ENCODE results near the gene SLC16A7.
A peak's percentile ranks its signal among the peaks of the same experiment; 100 is the strongest.

The SLC16A7 gene, protein sequence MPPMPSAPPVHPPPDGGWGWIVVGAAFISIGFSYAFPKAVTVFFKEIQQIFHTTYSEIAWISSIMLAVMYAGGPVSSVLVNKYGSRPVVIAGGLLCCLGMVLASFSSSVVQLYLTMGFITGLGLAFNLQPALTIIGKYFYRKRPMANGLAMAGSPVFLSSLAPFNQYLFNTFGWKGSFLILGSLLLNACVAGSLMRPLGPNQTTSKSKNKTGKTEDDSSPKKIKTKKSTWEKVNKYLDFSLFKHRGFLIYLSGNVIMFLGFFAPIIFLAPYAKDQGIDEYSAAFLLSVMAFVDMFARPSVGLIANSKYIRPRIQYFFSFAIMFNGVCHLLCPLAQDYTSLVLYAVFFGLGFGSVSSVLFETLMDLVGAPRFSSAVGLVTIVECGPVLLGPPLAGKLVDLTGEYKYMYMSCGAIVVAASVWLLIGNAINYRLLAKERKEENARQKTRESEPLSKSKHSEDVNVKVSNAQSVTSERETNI

DNA sequence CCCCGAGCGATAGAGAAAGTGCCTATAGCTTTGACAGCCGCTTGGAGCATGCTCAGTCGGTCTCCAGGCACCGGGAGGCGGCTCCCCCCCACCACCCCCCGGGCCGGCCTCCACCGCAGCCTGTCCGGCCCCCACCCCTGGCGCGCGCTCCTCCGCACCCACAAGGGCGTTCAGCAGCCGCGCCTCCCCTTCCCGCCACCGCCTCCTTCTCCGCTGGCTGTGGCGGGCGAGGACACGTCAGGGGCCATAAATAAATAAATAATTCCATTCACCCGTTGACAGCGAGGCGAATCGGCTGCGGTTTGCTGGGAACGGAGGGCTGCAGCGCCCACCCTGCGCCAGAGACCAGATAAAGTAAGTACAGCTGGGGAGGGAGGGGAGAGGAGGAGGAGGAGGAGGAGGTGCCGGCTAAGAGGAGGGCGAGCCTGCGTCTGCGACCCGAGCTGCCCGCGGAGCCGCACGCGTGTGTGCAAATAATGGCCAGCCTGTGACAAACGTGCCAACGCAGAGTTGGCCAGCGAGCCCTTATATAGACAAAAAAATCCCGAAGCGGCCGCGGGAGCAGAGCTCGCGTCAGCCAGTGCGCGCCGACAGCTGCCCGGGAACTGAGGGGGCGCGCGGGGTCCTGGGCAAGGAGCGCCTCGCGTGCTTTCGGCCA, at the start of gene SLC16A7:
SLC16A7 (plus strand) TSS at position 147 of the 658 bp plus-strand sequence. CDS start 108,773 bp downstream, outside the sequence.
- Histone ChIP-seq H3K9me3 (ENCODE audit: low read length) (no peaks in the 10 kb centered on the region), H3K4me3 (ENCODE audit: low read length) (peak within 1 kb of the TSS; percentile 62), H3K27me3 (ENCODE audit: insufficient read depth, low read length) (peaks cover 2% of the 10 kb centered on the region), H3K4me1 (ENCODE audit: insufficient read depth, low read length) (peaks cover 8% of the 10 kb centered on the region), H3K36me3 (ENCODE audit: insufficient read depth, low read length) (no peaks in the 10 kb centered on the region), H2AFZ (ENCODE audit: low read depth, low read length) (peak within 1 kb of the TSS; percentile 71)

DNA sequence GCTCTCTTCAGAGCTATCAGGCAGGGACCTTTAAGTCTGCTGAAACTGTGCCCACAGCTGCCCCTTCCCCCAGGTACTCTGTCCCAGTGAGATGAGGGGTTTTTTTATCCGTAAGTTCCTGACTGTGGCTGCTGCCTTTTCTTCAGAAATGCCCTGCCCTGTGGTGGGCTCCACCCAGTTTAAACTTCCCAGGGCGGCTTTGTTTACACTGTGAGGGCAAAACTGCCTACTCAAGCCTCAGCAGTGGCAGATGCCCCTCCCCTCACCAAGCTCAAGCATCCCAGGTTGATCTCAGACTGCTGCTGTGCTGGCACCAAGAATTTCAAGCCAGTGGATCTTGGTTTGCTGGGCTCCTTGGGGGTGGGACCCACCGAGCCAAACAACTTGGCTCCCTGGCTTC, 46.9 kb upstream of the SLC16A7 start:
- Histone ChIP-seq H3K27me3 (ENCODE audit: insufficient read depth, low read length) (no peaks in the 10 kb centered on the region), H3K4me1 (ENCODE audit: insufficient read depth, low read length) (no peaks in the 10 kb centered on the region), H3K4me3 (ENCODE audit: low read length) (no peak overlapping the region), H3K36me3 (ENCODE audit: insufficient read depth, low read length) (no peaks in the 10 kb centered on the region), H3K9me3 (ENCODE audit: low read length) (no peaks in the 10 kb centered on the region), H2AFZ (ENCODE audit: low read depth, low read length) (no peak overlapping the region)

DNA sequence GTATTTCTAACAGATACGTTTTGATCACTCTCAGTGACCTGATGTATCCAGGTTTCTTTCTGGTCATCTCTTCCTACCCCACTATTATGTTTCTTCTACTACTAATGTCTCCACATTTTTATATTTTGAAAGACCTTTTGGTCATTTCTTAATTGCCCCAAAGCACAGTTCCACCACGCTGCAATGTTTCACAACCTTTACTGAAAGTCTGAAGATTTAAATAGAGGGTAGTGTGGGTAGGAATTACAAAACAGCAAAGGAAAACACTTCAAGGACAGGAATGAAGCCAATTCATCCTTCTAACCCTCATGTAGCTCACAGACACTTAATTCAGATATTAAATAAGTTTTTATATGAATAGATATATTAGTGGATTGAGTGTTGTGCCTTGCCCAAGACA, 36.1 kb upstream of the SLC16A7 start:
- no peaks in the 10 kb centered on the region for H3K27me3 ChIP-seq (ENCODE audit: insufficient read depth, low read length)
- no peak overlapping the region for H2AFZ ChIP-seq (ENCODE audit: low read depth, low read length)
- no peaks in the 10 kb centered on the region for H3K9me3 ChIP-seq (ENCODE audit: low read length)
- H3K4me1 ChIP-seq (ENCODE audit: insufficient read depth, low read length): no peaks in the 10 kb centered on the region
- no peak overlapping the region for H3K4me3 ChIP-seq (ENCODE audit: low read length)
- H3K36me3 ChIP-seq (ENCODE audit: insufficient read depth, low read length): no peaks in the 10 kb centered on the region

DNA sequence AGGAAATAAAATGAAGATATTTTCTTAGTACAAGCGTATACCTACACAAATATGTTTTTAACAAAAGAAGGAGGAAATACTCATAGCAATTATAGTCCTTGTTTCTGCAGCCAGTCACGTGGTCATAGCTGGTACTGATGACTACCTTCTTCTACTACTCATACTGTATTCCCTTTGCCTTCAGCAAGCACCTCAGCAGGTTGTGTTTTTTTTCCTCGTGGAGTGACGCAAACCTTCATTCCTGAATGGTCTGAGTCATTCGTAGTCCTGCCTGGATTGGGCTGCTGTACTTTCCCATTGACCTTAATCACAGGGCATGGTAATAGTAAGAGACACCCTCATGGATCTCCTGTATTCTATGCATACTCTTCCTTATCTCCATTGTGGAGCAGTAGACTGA, 25.7 kb upstream of the SLC16A7 start:
- H2AFZ ChIP-seq (ENCODE audit: low read depth, low read length): no peak overlapping the region
- H3K36me3 ChIP-seq (ENCODE audit: insufficient read depth, low read length): no peaks in the 10 kb centered on the region
- no peak overlapping the region for H3K4me3 ChIP-seq (ENCODE audit: low read length)
- H3K27me3 ChIP-seq (ENCODE audit: insufficient read depth, low read length): no peaks in the 10 kb centered on the region
- H3K4me1 ChIP-seq (ENCODE audit: insufficient read depth, low read length): no peaks in the 10 kb centered on the region
- no peaks in the 10 kb centered on the region for H3K9me3 ChIP-seq (ENCODE audit: low read length)

DNA sequence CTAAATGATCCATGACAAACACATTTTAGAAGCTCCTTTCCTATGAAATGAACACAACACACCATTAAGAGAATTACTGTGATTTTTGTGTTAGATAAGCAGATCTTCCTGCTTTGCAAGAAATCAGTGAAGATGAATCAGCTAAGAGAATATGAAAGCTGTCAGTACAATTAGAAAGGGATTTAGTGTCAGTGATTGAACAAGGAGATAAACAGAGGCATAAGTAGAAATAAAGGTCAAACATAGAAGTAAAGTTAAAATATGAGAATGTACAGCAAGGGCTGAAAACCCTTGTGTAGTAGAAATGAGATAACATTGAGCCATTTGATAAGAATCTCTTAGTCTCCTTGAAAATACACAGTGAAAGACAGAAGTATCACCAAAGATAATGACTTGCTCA, 21.4 kb upstream of the SLC16A7 start:
- Histone ChIP-seq H3K27me3 (ENCODE audit: insufficient read depth, low read length) (no peaks in the 10 kb centered on the region), H3K4me3 (ENCODE audit: low read length) (no peak overlapping the region)

DNA sequence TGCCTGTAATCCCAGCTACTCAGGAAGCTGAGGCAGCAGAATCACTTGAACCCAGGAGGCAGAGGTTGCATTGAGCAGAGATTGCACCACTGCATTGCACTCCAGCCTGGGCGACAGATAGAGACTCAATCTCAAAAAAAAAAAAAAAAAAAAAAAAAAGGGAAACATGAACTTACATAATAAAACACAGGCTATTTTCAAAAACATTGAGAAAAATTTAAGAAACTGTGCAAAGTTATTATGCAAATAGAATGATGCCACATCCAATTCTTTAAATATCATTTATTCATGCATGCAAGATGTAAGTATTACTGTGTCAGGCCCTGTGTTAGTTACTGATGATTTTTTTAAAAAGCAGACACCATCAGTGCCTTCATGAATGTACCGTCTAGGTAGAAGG, 20.0 kb upstream of the SLC16A7 start:
- Histone ChIP-seq H3K9me3 (ENCODE audit: low read length) (no peaks in the 10 kb centered on the region), H2AFZ (ENCODE audit: low read depth, low read length) (no peak overlapping the region), H3K4me3 (ENCODE audit: low read length) (no peak overlapping the region), H3K4me1 (ENCODE audit: insufficient read depth, low read length) (no peaks in the 10 kb centered on the region), H3K27me3 (ENCODE audit: insufficient read depth, low read length) (no peaks in the 10 kb centered on the region), H3K36me3 (ENCODE audit: insufficient read depth, low read length) (no peaks in the 10 kb centered on the region)

More for the DNA sequence above, 21.4 kb upstream of the SLC16A7 start:
- H3K4me1 ChIP-seq (ENCODE audit: insufficient read depth, low read length): no peaks in the 10 kb centered on the region
- H2AFZ ChIP-seq (ENCODE audit: low read depth, low read length): no peak overlapping the region
- H3K9me3 ChIP-seq (ENCODE audit: low read length): no peaks in the 10 kb centered on the region
- H3K36me3 ChIP-seq (ENCODE audit: insufficient read depth, low read length): no peaks in the 10 kb centered on the region

DNA sequence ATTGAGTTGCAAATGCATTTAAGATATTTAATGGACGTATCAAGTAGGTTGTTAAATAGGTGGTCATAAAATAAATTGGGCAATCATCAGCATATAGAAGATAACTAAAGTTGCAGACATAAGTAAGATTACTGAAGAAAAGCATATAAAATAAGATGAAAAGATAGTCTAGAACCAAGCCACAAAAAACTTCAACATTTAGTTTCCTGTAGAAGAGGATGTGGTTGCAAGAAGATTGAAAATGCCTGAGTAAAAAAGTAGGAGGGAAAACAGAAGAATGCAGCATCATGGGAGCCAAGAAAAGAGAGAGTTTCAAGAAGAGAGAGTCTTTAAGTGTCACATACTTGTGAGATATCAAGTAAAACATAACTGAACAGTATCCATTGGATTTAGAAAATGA, 17.6 kb upstream of the SLC16A7 start:
- no peaks in the 10 kb centered on the region for H3K4me1 ChIP-seq (ENCODE audit: insufficient read depth, low read length)
- no peaks in the 10 kb centered on the region for H3K9me3 ChIP-seq (ENCODE audit: low read length)
- no peaks in the 10 kb centered on the region for H3K27me3 ChIP-seq (ENCODE audit: insufficient read depth, low read length)
- H3K4me3 ChIP-seq (ENCODE audit: low read length): no peak overlapping the region
- H2AFZ ChIP-seq (ENCODE audit: low read depth, low read length): no peak overlapping the region
- no peaks in the 10 kb centered on the region for H3K36me3 ChIP-seq (ENCODE audit: insufficient read depth, low read length)

DNA sequence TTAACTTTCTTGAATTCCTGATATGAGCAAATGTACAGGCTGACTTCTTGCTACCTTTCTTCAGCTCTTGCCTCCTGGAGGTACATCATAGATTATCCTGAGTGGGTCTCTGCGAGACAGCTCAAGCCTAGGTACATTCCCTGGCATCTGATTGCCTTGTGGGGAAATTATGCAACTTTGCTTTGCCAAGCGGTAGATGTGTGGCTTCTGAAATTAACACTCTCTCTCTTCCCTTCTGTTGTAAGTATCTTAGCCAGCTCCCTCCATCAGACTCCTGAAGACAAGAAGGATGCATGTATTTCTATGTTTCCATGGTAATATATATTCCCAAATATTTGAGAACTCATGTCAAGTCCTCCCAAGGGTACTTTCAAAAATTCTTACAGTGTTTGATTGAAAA, 16.2 kb upstream of the SLC16A7 start:
- Histone ChIP-seq H3K4me1 (ENCODE audit: insufficient read depth, low read length) (no peaks in the 10 kb centered on the region), H3K27me3 (ENCODE audit: insufficient read depth, low read length) (no peaks in the 10 kb centered on the region), H3K36me3 (ENCODE audit: insufficient read depth, low read length) (no peaks in the 10 kb centered on the region), H3K4me3 (ENCODE audit: low read length) (no peak overlapping the region), H2AFZ (ENCODE audit: low read depth, low read length) (no peak overlapping the region), H3K9me3 (ENCODE audit: low read length) (no peaks in the 10 kb centered on the region)

DNA sequence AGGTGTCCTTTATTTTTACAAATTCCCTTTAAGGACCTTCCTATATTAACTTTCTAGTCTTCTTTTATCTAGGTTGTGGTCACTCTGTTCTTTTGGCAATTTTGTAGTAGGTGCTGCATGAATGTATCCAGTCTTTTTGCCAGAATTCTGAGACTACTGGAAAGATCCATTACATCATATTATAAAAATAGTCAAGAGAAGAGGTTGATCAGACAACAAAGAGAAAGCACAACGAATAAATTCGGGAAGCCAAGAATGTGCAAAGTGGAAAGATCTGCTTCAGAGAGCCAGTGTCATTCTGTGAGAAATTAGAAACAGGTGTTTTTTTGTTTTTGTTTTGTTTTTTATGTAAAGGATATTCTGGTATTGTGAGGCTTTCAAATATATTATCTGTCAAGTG, 15.8 kb upstream of the SLC16A7 start:
- Histone ChIP-seq H2AFZ (ENCODE audit: low read depth, low read length) (no peak overlapping the region), H3K4me3 (ENCODE audit: low read length) (no peak overlapping the region), H3K4me1 (ENCODE audit: insufficient read depth, low read length) (no peaks in the 10 kb centered on the region), H3K27me3 (ENCODE audit: insufficient read depth, low read length) (no peaks in the 10 kb centered on the region), H3K9me3 (ENCODE audit: low read length) (no peaks in the 10 kb centered on the region), H3K36me3 (ENCODE audit: insufficient read depth, low read length) (no peaks in the 10 kb centered on the region)

DNA sequence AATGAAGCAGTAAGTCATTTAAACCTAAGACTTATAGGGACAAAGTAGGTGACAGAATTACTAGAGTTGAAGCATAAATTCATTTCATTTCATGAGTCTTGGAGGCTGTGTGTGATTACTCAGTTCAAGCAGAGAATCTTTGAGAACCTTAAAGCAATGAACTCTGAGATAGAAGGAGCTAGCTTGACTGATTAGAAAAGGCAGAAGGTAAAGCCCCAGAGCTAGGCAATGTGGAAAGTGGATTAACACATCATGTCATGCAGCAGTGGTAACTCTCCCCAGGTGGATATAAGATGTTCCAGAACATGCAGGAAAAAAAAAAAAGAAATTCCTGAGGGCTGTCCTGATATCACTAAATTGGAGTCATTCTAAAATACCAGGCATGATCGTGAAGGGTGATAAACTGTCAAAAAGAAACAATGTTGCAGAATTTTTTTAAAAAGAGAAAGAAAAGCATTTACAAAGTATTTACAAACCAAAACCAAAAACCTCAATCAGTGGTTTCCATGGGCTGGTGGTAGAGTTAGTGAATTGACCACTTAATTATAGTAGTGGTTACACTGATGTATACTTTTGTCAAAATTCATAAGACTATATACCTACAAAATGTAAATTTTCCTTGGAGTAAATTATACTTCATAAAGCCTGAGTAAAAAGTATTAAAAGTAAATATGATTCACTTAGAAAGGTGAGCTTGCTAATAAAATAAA, 12.7 kb upstream of the SLC16A7 start:
- Histone ChIP-seq H3K4me3 (ENCODE audit: low read length) (no peak overlapping the region), H2AFZ (ENCODE audit: low read depth, low read length) (no peak overlapping the region), H3K9me3 (ENCODE audit: low read length) (no peaks in the 10 kb centered on the region), H3K27me3 (ENCODE audit: insufficient read depth, low read length) (no peaks in the 10 kb centered on the region), H3K4me1 (ENCODE audit: insufficient read depth, low read length) (no peaks in the 10 kb centered on the region), H3K36me3 (ENCODE audit: insufficient read depth, low read length) (no peaks in the 10 kb centered on the region)

DNA sequence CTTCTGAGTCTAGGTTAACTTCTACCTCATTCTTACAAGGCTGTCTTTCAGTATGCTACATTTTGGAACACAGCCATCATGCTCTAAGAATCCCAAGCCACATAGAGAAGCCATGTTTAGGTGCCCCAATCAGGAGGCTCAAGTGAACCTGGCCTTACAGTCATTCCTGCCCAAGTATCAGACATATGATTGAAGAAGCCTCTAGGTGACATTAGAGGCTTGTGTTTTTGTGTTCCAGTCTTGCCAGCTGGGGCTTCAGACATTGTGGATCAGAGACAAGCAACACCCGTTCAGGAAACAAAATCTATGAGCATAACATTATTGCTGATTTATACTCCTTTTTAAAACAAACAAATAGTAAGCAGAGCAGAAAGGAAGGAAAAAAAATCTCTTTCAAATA, 8.1 kb upstream of the SLC16A7 start:
- Histone ChIP-seq H2AFZ (ENCODE audit: low read depth, low read length) (no peak overlapping the region), H3K36me3 (ENCODE audit: insufficient read depth, low read length) (no peaks in the 10 kb centered on the region), H3K9me3 (ENCODE audit: low read length) (no peaks in the 10 kb centered on the region), H3K4me1 (ENCODE audit: insufficient read depth, low read length) (no peaks in the 10 kb centered on the region), H3K27me3 (ENCODE audit: insufficient read depth, low read length) (no peaks in the 10 kb centered on the region), H3K4me3 (ENCODE audit: low read length) (no peak overlapping the region)

DNA sequence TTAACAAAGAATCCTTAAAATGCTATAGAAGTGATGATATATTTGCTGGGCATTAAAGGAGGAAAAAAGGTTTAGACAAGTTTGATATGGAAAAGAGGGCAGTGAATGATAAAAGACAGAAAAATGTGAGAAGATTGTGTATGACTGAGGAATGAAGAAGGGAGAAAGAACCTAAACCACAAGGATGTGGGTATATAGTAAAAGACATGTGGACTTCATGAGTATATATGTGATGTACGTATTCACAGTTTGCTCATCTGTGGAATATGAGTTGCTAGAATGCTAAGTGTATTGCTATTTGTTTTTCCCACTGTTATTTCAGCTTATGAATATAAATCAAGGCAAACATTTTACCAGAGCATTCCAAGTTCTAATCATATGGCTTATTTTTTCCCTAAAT, 2.1 kb upstream of the SLC16A7 start:
- H3K9me3 ChIP-seq (ENCODE audit: low read length): no peaks in the 10 kb centered on the region
- H3K4me3 ChIP-seq (ENCODE audit: low read length): no peak overlapping the region
- H3K36me3 ChIP-seq (ENCODE audit: insufficient read depth, low read length): no peaks in the 10 kb centered on the region
- H2AFZ ChIP-seq (ENCODE audit: low read depth, low read length): no peak overlapping the region
- H3K4me1 ChIP-seq (ENCODE audit: insufficient read depth, low read length): peaks cover 8% of the 10 kb centered on the region
- H3K27me3 ChIP-seq (ENCODE audit: insufficient read depth, low read length): peaks cover 2% of the 10 kb centered on the region

DNA sequence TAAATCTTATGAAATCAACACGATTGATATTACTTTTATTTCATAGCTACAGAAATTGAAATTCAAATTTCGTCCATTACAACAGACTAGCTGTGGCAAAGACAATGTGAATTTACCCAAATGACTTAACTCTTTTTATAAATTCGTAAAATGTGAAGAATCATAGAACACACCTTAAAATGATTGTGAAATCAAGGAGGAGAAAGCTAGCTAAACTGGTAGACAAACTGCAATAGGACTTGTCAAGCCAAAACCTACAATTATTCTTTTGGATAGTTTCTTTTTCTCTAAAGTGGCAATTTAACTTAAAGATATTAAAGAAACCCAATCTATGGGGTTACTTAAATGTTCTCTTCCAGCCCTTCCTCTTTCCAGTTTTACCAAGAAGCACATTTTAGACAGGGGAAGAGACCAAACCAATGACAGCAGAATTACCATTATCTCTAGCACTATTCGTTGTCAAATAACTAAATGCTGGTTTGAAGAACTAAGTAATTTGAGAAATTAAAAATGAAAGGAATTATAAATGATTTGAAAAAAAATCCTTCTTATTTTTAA, 807 bp upstream of the SLC16A7 start:
- H2AFZ ChIP-seq (ENCODE audit: low read depth, low read length): no peak overlapping the region
- H3K4me3 ChIP-seq (ENCODE audit: low read length): peak overlapping the region; percentile 62
- H3K9me3 ChIP-seq (ENCODE audit: low read length): no peaks in the 10 kb centered on the region
- H3K36me3 ChIP-seq (ENCODE audit: insufficient read depth, low read length): no peaks in the 10 kb centered on the region
- peaks cover 2% of the 10 kb centered on the region for H3K27me3 ChIP-seq (ENCODE audit: insufficient read depth, low read length)
- peaks cover 8% of the 10 kb centered on the region for H3K4me1 ChIP-seq (ENCODE audit: insufficient read depth, low read length)
